HG02852 (cell line): ENCODE results near the gene IL2RA.

Experiments used
- ATAC-seq: cut with Tn5 transposase; IDR thresholded peaks from one replicate; pipeline ENCODE4 v1.9.1; 2021; ENCODE audit warnings: mild to moderate bottlenecking, moderate library complexity; ENCODE audit not compliant: unreplicated experiment

Gene IL2RA

GRCh38 chr10:6061056-6061455, 1.1 kb downstream of the IL2RA start:
- ATAC-seq = no peak

- no peak for ATAC-seq
These were observed 2.7 kb downstream of the IL2RA start for GRCh38 chr10:6059506-6059905.

- ATAC-seq = no peak
These were observed 3.3 kb downstream of the IL2RA start for GRCh38 chr10:6058682-6059475.

- ATAC-seq = no peak
These were observed 5.6 kb downstream of the IL2RA start for GRCh38 chr10:6056411-6057135.

DNA sequence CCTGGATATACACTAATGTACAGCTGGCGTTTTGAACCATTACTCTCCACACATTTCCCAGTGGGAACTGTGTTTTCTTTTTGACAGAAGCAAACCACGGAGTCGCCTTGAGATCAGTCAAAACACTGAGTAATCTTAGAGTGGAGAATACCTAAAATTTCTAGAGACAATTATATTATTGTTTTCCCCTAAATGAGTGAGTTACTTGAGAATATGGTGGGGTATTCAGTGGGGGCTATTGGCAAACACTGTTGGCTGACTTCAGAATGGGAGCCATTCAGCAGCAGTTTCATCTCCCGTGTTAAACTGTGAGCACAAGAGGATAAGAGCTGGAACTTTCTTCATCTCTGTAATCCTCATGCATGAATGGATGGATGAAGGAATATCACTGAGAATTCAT, 6.2 kb downstream of the IL2RA start:
- ATAC-seq = no peak

DNA sequence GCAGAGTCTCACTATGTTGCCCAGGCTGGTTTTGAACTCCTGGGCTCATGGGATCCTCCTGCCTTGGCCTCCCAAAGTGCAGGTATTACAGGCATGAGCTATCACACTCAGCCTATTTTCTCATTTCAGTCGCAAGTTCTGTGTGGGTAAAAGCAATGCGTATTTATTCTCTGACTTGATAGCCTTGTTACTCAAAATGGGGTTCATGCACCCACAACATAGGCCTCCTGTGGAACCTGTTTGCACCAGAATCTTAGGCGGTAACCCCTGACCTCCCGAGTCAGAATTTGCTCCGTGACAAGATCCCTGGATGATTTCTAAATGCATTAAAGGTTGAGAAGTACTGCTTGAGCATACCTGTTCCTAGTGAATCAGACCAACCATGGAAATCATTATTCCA, 7.3 kb downstream of the IL2RA start:
- no peak for ATAC-seq

DNA sequence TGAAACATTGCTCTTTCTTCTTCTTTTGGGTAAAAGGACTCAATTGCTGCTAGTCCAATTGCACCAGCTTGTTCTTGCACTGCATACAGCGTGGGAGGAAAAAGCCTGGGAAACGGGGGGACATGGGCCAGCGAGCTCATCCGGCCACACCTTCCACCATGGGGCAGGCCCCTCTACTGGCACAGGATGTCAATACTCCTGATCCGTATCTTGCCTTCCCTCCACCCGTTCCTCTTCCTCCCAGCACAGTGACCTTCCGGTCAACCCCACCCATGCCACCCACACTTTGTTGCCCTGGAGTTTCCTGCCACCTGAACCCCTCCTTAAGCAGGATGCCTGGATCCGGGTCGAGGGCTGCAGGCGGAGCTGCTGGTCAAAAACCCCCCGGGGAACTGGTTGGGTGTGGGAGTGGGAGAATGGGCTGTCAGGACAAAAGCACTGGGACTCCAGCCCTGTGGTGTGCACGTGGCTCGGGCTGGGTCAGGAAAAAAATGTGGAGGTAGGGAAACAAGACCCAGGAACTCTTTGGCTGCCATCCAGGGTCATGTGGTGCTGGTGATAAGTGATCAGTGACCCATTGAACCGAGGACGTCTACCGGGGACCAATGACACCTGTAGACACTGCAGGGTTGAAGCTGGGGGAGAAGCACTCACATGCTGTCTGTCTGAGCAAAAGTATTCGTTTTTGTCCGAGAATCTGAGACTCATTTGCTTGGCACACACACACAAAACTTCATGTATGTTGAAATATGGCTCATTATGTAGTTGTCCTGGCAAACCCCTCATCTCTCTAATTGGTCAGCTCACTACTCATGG, 8.1 kb downstream of the IL2RA start:
- ATAC-seq = no peak

DNA sequence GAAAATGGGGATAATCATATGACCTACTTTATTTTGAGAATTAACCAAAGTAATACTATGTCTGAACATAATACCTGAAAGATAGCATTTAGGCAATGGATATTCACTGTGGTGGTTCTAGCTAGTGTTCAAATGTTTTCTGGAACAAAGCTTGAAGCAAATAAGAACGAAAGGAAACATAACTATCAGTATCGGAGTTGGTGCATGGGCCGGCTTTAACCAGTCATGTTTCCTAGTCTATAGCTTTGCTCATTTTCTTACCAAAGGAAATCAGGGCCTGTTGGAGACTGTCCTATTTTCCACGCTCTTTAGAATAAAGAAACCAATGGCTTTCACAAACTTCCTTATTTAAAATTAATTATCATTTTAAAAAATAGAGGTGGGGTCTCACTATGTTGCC, 8.9 kb downstream of the IL2RA start:
- no peak for ATAC-seq

GRCh38 chr10:6052247-6053221, 9.6 kb downstream of the IL2RA start:
- ATAC-seq = no peak

DNA sequence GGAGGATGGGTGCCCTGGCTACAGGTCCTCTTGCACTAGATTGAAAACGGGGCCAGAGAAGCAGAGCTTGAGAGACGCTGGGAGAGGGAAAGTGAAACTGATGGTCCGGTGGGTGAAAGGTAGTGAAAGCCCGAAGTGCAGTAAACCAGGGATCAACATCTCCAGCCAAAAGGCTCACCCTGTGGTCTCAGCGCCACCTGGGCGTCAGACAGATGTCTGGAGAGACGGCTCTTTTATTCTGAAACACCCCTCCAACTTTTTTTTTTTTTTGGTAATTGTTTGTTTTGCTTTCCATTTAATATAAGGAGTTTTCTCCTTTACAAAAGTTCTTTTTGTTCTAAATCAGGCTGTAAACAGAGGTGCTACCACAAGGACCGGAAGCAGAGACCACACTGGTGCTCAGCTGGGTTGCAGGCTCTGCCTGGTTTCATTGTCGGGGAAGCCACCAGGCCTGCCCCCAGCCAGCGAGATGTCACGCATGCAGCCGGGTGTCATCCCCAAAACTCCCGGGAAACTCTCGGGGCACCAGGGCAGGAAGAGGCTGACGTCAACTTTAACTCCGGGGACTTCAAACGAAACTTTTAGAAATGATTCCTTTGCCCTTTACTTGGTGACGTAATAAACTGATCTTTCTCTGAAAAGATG, 11.2 kb downstream of the IL2RA start:
- peak; percentile 74 for ATAC-seq

DNA sequence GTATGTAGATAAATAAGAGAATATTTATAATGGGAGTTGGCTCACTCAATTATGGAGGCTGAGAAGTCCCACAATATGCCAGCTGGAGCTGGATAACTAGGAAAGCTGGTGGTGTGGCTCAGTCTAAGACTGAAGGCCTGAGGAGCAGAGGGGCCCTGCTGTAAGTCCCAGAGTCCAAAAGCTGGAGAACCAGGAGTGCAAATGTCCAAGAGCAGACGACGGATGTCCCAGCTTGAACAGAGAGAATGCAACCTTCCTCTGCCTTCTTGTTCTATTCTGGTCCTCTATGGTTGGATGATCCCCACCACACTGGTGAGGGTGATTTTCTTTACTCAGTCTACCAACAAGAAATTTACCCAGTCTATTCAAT, 13.2 kb downstream of the IL2RA start:
- ATAC-seq = no peak

- no peak for ATAC-seq
These were observed 13.7 kb downstream of the IL2RA start for GRCh38 chr10:6048281-6049030.

DNA sequence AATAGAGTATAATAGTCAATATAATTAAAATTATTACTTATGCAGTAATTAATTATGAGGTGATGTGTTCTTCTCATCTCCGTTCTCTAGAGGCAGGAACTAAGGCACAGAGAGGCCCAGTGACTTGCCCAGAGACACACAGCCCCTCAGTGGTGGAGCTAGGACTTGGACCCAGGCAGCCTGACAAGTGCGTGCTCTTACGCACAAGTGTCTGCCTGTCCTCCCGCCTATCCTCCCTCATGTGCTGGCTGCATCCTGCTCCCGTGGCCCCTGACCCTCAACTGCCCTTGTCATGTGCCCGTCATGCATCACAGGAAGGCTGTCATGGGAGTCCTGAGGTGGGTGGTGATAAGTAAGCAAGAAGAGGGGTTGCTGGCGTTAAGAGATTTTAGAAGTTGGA, 14.3 kb downstream of the IL2RA start:
- ATAC-seq = no peak

GRCh38 chr10:6046773-6047611, 15.2 kb downstream of the IL2RA start:
- ATAC-seq = no peak

DNA sequence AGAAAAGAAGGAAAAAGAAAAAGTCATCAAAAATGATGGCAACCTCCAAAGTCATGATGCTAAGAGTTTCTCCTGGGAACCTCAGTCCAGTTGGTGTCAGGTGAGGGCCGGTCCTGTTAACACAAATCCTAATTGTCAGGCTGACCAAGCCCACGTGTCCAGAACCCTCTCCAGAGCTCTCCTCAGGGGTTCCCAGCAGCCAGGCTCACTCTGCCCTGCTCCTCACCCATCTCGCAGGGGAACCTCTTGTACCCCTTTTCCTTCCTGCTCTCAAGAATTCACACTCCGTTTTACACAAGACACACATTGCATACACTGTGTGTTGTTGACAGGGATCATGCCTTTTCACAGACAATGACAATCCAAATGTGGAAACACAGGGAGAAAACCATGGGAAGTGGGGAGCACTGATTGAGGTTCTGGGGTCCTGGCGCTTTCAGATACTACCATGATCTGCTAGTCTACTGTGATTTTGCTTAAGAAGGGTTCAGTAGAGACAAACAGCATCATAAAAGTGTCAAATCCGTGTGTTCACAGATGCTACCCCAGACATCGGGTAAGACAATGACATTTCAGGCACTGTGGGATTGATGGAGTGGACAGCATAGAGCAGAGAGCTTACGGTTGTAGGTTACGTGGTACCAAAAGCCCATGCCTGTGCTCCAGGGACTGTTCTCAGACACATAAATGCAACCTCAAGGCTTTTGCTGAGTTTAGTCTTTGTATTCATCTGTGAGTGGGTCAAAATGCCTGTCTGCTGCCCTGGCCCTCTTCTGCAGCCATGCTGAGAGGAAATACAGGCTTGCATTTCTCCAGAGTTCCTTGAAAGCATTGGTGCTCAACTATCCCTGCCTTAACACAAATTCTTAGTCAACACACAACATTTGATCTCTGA, 16.0 kb downstream of the IL2RA start:
- no peak for ATAC-seq

DNA sequence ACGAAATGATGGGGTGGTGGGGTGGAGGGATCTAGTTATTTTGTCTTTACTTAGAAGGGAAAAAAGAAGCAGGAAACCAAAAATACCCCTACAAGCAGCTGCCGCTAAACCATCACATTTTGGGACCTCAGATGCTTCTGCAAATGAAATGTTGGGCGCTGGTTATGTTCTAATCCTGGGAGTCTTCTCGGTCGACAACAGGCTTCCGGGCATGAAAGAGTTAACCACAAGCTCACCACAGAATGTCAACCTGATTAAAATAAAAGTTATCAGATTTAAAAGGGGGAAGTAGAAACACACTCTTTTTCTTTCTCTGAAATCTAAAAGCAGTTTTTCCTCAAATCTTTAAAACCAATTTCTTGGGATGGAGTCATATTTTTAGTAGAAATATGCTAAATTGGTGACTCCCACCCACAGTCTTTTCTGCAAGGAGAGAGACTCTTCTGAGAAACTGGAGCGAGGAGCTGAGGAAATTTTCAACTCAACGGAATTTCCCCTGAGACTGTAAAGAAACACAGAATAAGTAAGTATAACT, 16.8 kb downstream of the IL2RA start:
- ATAC-seq = peak; percentile 37

DNA sequence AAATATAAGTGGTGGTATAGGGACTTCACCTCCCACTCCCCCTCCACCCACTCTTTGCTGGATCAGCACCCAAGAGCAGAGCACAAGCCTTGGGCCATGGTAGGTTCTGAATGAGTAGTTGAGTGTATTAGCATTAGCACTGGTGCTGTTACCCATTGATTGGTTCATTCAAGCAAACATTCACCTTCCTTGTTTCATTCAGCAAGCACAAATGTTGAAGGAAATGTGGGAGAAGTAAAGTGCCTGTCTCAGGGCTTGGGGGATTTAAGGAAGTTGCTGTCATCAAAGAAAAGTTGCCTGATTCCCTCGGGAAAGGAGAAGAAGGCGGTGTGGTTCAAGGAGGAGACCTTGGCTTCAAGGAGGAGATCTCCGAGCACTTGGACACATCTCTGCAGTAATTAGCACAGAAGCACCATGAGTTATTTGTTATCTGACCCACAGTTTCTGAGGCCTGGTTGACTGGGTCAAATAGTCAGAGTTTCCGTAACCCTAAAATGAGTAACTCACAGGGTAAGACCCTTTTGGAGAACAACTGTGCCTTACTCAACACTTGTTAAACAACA, 17.3 kb downstream of the IL2RA start:
- peak; percentile 36 for ATAC-seq
